ENCODE data around the gene SAP25. TPM values are rescaled to one million over a fixed set of nuclear protein-coding genes. Genes with fewer than 3 reads are reported as not detected.

The SAP25 gene
- total RNA-seq, 2 donors from 2014 or later, result not detected

DNA sequence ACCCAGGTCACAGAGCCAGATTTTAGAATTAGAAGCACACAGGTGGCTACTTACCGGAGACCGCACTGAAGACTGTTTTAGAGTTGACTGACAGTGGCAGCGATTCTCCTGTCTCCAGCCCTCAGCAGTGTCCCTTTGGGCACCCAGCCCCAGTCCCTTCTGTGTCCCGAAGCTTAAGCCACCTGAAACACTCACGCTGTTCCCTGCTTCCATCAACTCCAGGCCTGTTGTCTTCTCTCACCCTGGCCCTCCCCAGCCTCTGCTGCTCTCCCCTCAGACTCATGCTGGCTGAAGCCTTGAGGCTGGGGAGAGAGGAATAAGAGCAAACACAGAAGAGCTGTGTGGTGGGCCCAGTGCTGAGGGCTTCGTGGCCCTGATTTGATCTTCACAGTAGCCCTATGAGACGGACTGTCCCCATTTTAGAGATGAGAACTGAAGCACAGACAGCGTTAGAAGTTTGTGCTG, 10.6 kb downstream of the SAP25 start:
- no peak for ATAC-seq
- TF ChIP-seq, protein P1, sequence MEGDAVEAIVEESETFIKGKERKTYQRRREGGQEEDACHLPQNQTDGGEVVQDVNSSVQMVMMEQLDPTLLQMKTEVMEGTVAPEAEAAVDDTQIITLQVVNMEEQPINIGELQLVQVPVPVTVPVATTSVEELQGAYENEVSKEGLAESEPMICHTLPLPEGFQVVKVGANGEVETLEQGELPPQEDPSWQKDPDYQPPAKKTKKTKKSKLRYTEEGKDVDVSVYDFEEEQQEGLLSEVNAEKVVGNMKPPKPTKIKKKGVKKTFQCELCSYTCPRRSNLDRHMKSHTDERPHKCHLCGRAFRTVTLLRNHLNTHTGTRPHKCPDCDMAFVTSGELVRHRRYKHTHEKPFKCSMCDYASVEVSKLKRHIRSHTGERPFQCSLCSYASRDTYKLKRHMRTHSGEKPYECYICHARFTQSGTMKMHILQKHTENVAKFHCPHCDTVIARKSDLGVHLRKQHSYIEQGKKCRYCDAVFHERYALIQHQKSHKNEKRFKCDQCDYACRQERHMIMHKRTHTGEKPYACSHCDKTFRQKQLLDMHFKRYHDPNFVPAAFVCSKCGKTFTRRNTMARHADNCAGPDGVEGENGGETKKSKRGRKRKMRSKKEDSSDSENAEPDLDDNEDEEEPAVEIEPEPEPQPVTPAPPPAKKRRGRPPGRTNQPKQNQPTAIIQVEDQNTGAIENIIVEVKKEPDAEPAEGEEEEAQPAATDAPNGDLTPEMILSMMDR (IDR thresholded peaks at IDR 0.05), result no peak
- TF ChIP-seq POLR2A (IDR thresholded peaks at IDR 0.05), result no peak

DNA sequence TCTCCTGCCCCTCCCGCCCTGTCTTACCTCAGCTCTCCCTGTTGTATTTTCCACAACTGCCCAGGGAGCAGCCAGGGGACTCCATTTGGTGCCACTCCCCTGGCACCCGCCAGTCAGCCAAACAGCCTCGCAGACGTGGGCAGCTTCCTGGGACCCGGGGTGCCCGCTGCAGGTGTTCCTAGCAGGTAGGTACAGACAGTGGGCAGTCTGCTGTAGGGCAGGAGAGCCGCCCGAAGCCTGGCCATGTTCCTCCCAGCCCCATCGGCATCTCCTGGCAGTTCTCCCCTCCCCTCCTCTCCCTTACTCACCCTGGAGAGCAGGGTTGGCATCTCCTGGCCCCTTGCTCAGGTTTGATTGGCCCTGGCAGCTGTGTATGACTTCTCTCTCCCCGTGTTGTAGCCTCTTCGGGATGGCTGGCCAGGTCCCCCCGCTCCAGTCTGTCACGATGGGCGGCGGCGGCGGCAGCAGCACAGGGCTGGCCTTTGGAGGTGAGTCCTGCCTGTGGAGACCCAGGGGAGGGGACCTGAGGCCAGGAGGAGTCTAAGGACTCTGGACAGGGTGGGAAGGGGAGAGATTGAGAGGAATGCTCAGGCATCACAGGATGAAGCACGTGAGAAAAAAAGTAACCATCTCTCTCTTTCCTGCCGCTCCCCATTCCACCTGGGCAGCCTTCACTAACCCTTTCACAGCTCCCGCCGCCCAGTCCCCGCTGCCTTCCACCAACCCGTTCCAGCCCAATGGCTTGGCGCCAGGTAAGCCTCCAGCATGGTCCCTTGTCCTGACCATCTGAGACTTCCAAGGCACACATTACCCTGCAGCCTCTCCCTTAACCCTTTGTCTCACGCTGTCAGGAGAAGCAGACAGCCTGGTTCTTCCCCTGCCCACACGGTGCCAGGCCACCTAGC, 11.3 kb downstream of the SAP25 start:
- peaks cover 0 to 1% of the 10 kb centered on the region in 2 donors for H3K36me3 ChIP-seq (replicated peaks in 1 of 2; ENCODE audit: insufficient read depth in 1 of 2, low read depth in 2 of 2)
- H3K27ac ChIP-seq, result no peak overlapping the region
- peak in 1 of 4 donors; percentile 18 for DNase-seq
- H3K27me3 ChIP-seq, result no peaks in the 10 kb centered on the region
- H3K4me3 ChIP-seq, result no peak overlapping the region
- TF ChIP-seq POLR2A (IDR thresholded peaks at IDR 0.05), result no peak
- TF ChIP-seq, protein P1 (IDR thresholded peaks at IDR 0.05), result no peak
- intact Hi-C loops (cut with DNase I), result no loop called here
- 87 to 90% methylated on average over 12 to 26 of the region's 26 CpGs for WGBS, 2 donors
- H3K4me1 ChIP-seq, result peaks cover 31% of the 10 kb centered on the region
- H3K9me3 ChIP-seq, result no peaks in the 10 kb centered on the region
- no peak for ATAC-seq

More for the DNA sequence above, 10.6 kb downstream of the SAP25 start:
- intact Hi-C loops (cut with DNase I), result no loop called here
- Histone ChIP-seq H3K27ac (no peak overlapping the region), H3K4me3 (no peak overlapping the region), H3K9me3 (no peaks in the 10 kb centered on the region), H3K36me3 (replicated peaks in 1 of 2; ENCODE audit: insufficient read depth in 1 of 2, low read depth in 2 of 2) (peaks cover 0 to 1% of the 10 kb centered on the region in 2 donors), H3K27me3 (no peaks in the 10 kb centered on the region), H3K4me1 (peaks cover 38% of the 10 kb centered on the region)
- DNase-seq, result no peak
- WGBS, 2 donors, result 87 to 93% methylated on average over 7 to 8 of the region's 8 CpGs

DNA sequence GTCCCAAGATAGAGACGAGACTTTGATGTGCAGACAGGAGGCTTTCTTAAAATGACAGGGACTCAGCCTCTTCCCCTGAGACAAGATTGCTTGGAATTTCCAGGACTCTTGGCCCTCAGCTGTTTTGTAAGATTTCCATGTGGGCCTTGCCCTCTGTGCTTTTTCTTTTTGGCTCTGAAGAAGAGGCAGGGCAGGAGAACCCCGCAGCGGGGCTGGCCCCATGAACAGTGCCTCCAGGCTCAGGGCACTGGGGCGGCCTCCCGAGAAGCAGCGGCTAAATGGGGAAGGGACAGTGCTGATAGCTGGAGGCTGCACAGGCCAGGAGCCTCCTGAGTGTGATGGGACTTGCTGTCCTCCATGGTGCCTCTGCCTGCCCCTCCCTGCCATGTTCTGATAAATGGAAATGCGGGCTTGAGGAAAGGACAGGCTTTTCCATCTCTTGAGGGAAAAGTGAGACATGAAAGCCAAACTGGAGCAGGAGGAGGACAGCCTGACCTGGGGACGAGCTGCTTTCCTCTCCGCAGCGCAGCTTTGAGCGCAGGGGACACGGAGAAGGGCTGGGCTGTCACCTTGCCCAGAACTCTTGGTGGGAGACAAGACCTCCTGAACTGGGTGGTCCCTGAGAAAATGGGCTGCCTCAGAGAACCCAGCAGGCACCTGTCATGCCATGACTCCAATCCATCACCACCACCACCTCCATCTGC, 12.1 kb downstream of the SAP25 start:
- TF ChIP-seq POLR2A (IDR thresholded peaks at IDR 0.05), result no peak
- TF ChIP-seq, protein P1 (IDR thresholded peaks at IDR 0.05), result no peak
- Histone ChIP-seq H3K27me3 (no peaks in the 10 kb centered on the region), H3K36me3 (replicated peaks in 1 of 2; ENCODE audit: insufficient read depth in 1 of 2, low read depth in 2 of 2) (peaks cover 0 to 2% of the 10 kb centered on the region in 2 donors), H3K27ac (no peak overlapping the region), H3K4me1 (peaks cover 23% of the 10 kb centered on the region), H3K9me3 (no peaks in the 10 kb centered on the region), H3K4me3 (no peak overlapping the region)
- intact Hi-C loops (cut with DNase I), result loop anchor here (2.0 kb wide), 1 partner anchor 93 kb away; no protein-coding TSS in a partner anchor
- WGBS, 2 donors, result 93 to 98% methylated on average over 7 to 12 of the region's 12 CpGs
- no peak for DNase-seq
- no peak for ATAC-seq

DNA sequence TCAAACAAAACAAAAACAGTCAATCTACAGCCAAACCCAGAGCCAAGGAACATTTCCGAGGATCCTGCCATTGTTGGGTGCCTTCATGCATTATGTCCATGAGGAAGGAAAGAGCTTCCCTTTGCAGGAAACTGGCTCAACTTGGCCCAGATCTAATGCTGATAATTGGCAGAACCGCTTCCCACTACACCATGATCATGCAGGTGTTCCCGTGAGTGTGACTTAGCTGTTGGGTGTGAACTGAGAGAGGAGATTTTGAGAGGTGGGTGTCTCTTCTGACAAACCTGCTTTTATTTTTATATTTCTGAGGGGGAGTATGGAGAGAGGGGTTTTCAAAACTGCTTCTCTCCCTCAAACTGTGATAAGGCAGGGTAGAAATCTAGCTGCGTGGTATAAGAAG, 14.6 kb downstream of the SAP25 start:
- no peak for ATAC-seq
- Histone ChIP-seq H3K4me3 (no peak overlapping the region), H3K27me3 (no peaks in the 10 kb centered on the region), H3K36me3 (replicated peaks in 1 of 2; ENCODE audit: insufficient read depth in 1 of 2, low read depth in 2 of 2) (peaks cover 6 to 15% of the 10 kb centered on the region in 2 donors), H3K4me1 (peaks cover 16% of the 10 kb centered on the region), H3K9me3 (no peaks in the 10 kb centered on the region), H3K27ac (peak overlapping the region; percentile 51 to 69 (median 56))
- intact Hi-C loops (cut with DNase I), result no loop called here
- 65 to 69% methylated on average over 4 of the region's 4 CpGs for WGBS, 2 donors
- TF ChIP-seq, protein P1 (IDR thresholded peaks at IDR 0.05), result no peak
- no peak for DNase-seq

All from body of pancreas (tissue), 4 donors.